ENCODE measurements around the gene WASF2. TPM values are rescaled to one million over a fixed set of nuclear protein-coding genes. Genes with fewer than 3 reads are reported as not detected.

The WASF2 gene
- polyA plus RNA-seq, 1 donor from 2014 or later: 2.5 TPM

- peak overlapping the region; percentile 38 for H2AFZ ChIP-seq (ENCODE audit: low read depth, low read length)
These were observed 430 bp downstream of the WASF2 start for GRCh38 chr1:27489501-27489972.

More at GRCh38 chr1:27489501-27489972, 430 bp downstream of the WASF2 start:
- Histone ChIP-seq H3K9me2 (ENCODE audit: insufficient read depth, low read length) (no peaks in the 10 kb centered on the region), H3K9ac (ENCODE audit: low read length) (peak overlapping the region; percentile 68), H3K9me3 (ENCODE audit: low read length) (no peaks in the 10 kb centered on the region), H3K4me3 (ENCODE audit: low read length) (peak overlapping the region; percentile 100), H3K27me3 (ENCODE audit: insufficient read depth, low read depth, low read length) (no peaks in the 10 kb centered on the region), H3K79me2 (replicated peaks; ENCODE audit: insufficient read depth, low read length) (peaks cover 23% of the 10 kb centered on the region), H3K27ac (ENCODE audit: low read length) (peak overlapping the region; percentile 37), H4K20me1 (ENCODE audit: insufficient read depth) (no peaks in the 10 kb centered on the region), H3K4me2 (ENCODE audit: low read length) (peak overlapping the region; percentile 86), H3F3A (ENCODE audit: insufficient read depth, low read length, poor library complexity, severe bottlenecking) (peaks cover 4% of the 10 kb centered on the region), H3K36me3 (ENCODE audit: insufficient read depth, low read length) (no peaks in the 10 kb centered on the region)
- no peak for TF ChIP-seq POLR2AphosphoS5 (IDR thresholded peaks at IDR 0.05)
- TF ChIP-seq SMC3 (conservative IDR thresholded peaks at IDR 0.05; ENCODE audit: poor library complexity): no peak
- no peak for TF ChIP-seq RAD21 (conservative IDR thresholded peaks at IDR 0.05)
- TF ChIP-seq MXI1 (conservative IDR thresholded peaks at IDR 0.05; ENCODE audit: poor library complexity, severe bottlenecking): no peak
- no peak for TF ChIP-seq EP300 (conservative IDR thresholded peaks at IDR 0.05; ENCODE audit: poor library complexity, severe bottlenecking)
- no peak for TF ChIP-seq CTCF (IDR thresholded peaks at IDR 0.05; ENCODE audit: poor library complexity, severe bottlenecking)
- no peak for TF ChIP-seq EZH2 (IDR thresholded peaks at IDR 0.05; ENCODE audit: borderline replicate concordance, insufficient read depth, low read length, poor library complexity, severe bottlenecking)
- TF ChIP-seq TAF1 (IDR thresholded peaks at IDR 0.05; ENCODE audit: low read depth): no peak
- TF ChIP-seq REST (IDR thresholded peaks at IDR 0.05; ENCODE audit: borderline replicate concordance): no peak
